ENCODE measurements around the gene HMG20A. TPM values are rescaled to one million over a fixed set of nuclear protein-coding genes. Genes with fewer than 3 reads are reported as not detected.
"Not testable (repeated sequence)": the region's sequence is repeated elsewhere in the genome, so short reads cannot be mapped to it uniquely, and the experiment has no call there.

The HMG20A gene
- total and polyA plus RNA-seq, 10 of the 15 experiments (the other 5 are each of a cell fraction or from before 2014, with no cell fraction given), result 30.0 to 98.7 (median 46.8) TPM

DNA sequence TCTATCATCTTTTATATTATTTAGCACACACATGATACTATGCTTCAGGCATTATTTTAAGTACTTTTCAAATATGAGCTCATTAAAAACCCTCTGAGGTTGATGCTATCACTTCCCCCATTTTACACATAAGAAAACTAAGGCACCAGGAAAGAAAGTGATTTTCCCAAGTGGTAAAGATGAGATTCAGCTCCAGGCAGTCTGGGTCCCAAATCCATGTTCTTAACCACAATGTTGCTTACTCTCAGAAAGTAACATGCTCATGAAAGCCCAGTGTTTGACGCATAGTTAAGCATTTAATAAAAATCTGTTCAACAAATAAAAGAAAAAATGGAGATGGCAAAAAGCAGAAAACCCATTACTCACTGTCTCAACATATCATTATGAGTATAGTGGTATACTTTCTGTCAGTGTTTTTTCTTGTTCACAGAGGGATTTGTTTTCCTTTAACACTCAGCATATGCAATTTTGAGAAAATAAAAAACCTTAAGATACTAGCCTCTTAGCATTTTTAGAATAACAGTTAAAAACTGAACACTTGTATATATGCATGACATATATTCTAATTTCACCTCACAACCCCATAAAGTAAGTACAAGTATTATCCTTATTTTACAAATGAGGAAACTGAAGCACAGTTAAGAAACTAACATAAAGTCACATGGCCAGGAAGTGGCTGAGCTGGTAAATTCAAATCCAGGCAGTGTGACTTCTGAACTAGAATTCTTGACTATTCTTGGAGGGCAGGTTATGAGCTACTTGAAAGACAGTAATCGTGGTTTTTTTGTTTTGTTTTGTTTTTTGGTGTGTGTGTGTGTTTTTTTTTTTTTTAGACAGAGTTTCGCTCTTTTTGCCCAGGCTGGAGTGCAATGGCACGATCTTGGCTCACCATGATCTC is 11.2 kb upstream of the HMG20A start (continued):
- TF ChIP-seq, protein P1, sequence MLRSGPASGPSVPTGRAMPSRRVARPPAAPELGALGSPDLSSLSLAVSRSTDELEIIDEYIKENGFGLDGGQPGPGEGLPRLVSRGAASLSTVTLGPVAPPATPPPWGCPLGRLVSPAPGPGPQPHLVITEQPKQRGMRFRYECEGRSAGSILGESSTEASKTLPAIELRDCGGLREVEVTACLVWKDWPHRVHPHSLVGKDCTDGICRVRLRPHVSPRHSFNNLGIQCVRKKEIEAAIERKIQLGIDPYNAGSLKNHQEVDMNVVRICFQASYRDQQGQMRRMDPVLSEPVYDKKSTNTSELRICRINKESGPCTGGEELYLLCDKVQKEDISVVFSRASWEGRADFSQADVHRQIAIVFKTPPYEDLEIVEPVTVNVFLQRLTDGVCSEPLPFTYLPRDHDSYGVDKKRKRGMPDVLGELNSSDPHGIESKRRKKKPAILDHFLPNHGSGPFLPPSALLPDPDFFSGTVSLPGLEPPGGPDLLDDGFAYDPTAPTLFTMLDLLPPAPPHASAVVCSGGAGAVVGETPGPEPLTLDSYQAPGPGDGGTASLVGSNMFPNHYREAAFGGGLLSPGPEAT (IDR thresholded peaks at IDR 0.05; ENCODE audit: low read depth), result peak; percentile 76
- no peak for TF ChIP-seq CHD2 (IDR thresholded peaks at IDR 0.05; ENCODE audit: borderline replicate concordance, low read depth, low read length)
- no peak for TF ChIP-seq POLR2A (IDR thresholded peaks at IDR 0.05; ENCODE audit: low read depth, low read length)
- TF ChIP-seq ETV6 (conservative IDR thresholded peaks at IDR 0.05 in 1 of 2, IDR thresholded peaks at IDR 0.05 in 1 of 2; ENCODE audit: borderline replicate concordance in 1 of 2, low read depth in 1 of 2), result no peak
- TF ChIP-seq TARDBP (IDR thresholded peaks at IDR 0.05; ENCODE audit: borderline replicate concordance), result no peak
- no peak for TF ChIP-seq NR2C2 (IDR thresholded peaks at IDR 0.05; ENCODE audit: borderline replicate concordance, control insufficient read depth, insufficient read length, low read depth)
- TF ChIP-seq SUPT20H (IDR thresholded peaks at IDR 0.05; ENCODE audit: borderline replicate concordance, control insufficient read depth, low read depth, low read length), result no peak
- peak; percentile 53 to 58; a peak in 2 of 4 replicates for TF ChIP-seq IKZF2 (IDR thresholded peaks at IDR 0.05)

DNA sequence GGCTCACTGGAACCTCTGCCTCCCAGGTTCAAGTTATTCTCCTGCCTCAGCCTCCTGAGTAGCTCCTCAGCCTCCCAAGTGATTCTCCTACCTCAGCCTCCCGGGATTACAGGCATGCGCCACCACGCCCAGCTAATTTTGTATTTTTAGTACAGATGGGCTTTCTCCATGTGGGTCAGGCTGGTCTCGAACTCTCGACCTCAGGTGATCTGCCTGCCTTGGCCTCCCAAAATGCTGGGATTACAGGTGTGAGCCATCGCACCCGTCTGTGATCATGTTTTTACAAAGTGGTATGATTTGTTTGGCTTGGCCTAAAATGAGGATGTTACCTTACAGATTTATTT is 10.6 kb upstream of the HMG20A start:
- H3K9me3 ChIP-seq (replicated peaks; ENCODE audit: control insufficient read depth, insufficient read depth, low read length); H2AFZ ChIP-seq (ENCODE audit: control insufficient read depth, low read depth, low read length); H3K36me3 ChIP-seq (ENCODE audit: control insufficient read depth in 2 of 2, insufficient read depth in 2 of 2, low read length in 1 of 2); ATAC-seq; H3K4me3 ChIP-seq; FAIRE-seq; H3K9ac ChIP-seq (ENCODE audit: control insufficient read depth, insufficient read depth, low read length); intact Hi-C loops (cut with micrococcal nuclease; ENCODE audit: unreplicated experiment); H3K79me2 ChIP-seq (ENCODE audit: control insufficient read depth, insufficient read depth, low read length); DNase-seq (ENCODE audit: low read depth, low spot score); BruUV-seq (replicated peaks); in situ Hi-C loops (cut with MboI); H3K27me3 ChIP-seq (replicated peaks in 1 of 2; ENCODE audit: control insufficient read depth in 2 of 2, insufficient read depth in 2 of 2, low read length in 1 of 2); H4K20me1 ChIP-seq (ENCODE audit: control insufficient read depth, insufficient read depth): not testable (repeated sequence)
- ChIA-PET POLR2A (interaction anchor here (0.6 to 2.9 kb wide), 9 partner anchors 8 to 228 kb away, joined by 3 to 20 read pairs (median 6); partner anchors contain the start of genes HMG20A and PEAK1), CTCF (interaction anchor here (0.7 to 3.8 kb wide), 8 partner anchors 9 to 469 kb away, joined by 3 to 25 read pairs (median 6); partner anchors contain the start of gene HMG20A), RAD21 (ENCODE audit: unreplicated experiment) (interaction anchor here (0.7 to 3.8 kb wide), 13 partner anchors 9 to 227 kb away, joined by 3 to 116 read pairs (median 4); partner anchors contain the start of gene HMG20A), SMC1A (ENCODE audit: uncharacterized antibody, unreplicated experiment) (interaction anchor here (0.8 to 3.8 kb wide), 20 partner anchors 8 to 288 kb away, joined by 3 to 140 read pairs (median 4); partner anchors contain the start of gene HMG20A)
- TF ChIP-seq, protein P2, sequence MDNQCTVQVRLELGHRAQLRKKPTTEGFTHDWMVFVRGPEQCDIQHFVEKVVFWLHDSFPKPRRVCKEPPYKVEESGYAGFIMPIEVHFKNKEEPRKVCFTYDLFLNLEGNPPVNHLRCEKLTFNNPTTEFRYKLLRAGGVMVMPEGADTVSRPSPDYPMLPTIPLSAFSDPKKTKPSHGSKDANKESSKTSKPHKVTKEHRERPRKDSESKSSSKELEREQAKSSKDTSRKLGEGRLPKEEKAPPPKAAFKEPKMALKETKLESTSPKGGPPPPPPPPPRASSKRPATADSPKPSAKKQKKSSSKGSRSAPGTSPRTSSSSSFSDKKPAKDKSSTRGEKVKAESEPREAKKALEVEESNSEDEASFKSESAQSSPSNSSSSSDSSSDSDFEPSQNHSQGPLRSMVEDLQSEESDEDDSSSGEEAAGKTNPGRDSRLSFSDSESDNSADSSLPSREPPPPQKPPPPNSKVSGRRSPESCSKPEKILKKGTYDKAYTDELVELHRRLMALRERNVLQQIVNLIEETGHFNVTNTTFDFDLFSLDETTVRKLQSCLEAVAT (IDR thresholded peaks at IDR 0.05), result 0 out of 2 replicates have a peak, but pooled peaks have one; percentile 62
- 0 out of 2 replicates have a peak, but pooled peaks have one; percentile 3 for TF ChIP-seq NFIC (IDR thresholded peaks at IDR 0.05; ENCODE audit: low read depth, low read length)
- TF ChIP-seq, protein P1 (IDR thresholded peaks at IDR 0.05; ENCODE audit: low read depth), result 0 out of 2 replicates have a peak, but pooled peaks have one; percentile 7
- peak; percentile 73; the same call in 1 of the 2 replicates for TF ChIP-seq SMARCA5 (IDR thresholded peaks at IDR 0.05)
- TF ChIP-seq BHLHE40 (IDR thresholded peaks at IDR 0.05; ENCODE audit: borderline replicate concordance in 1 of 2, low read depth in 2 of 2, low read length in 1 of 2), result 0 out of 4 replicates have a peak, but pooled peaks of 1 of the 2 experiments have one; percentile 1
- TF ChIP-seq IKZF1 (conservative IDR thresholded peaks at IDR 0.05), result 0 out of 2 replicates have a peak, but pooled peaks have one; percentile 4
- peaks cover 10% of the 10 kb centered on the region; the same call in 1 of the 2 replicates for H3K4me1 ChIP-seq (ENCODE audit: control insufficient read depth, insufficient read depth, low read length)
- H3K27ac ChIP-seq (ENCODE audit: control insufficient read depth, insufficient read depth), result peak overlapping the region; percentile 27; the same call in 1 of the 2 replicates
- 70% methylated on average over 7 of the region's 7 CpGs for WGBS (ENCODE audit: insufficient coverage, insufficient replicate concordance, low lambda C conversion rate, missing lambda C conversion rate)
- H3K4me2 ChIP-seq (ENCODE audit: control insufficient read depth, insufficient read depth), result peak overlapping the region; percentile 59
